ENCODE measurements around the gene S100A2. TPM values are rescaled to one million over a fixed set of nuclear protein-coding genes. Genes with fewer than 3 reads are reported as not detected.
"Not testable (repeated sequence)": the region's sequence is repeated elsewhere in the genome, so short reads cannot be mapped to it uniquely, and the experiment has no call there.

Gene S100A2
- total RNA-seq, 1 donor from 2014 or later: 1,251 TPM

- Histone ChIP-seq H3K4me3 (ENCODE audit: low read depth, low read length) (no peak overlapping the region), H3K27me3 (ENCODE audit: control insufficient read depth, insufficient read depth, low read length) (no peaks in the 10 kb centered on the region), H3K36me3 (ENCODE audit: control insufficient read depth, insufficient read depth, low read length) (no peaks in the 10 kb centered on the region)
- no peak for TF ChIP-seq CTCF (IDR thresholded peaks at IDR 0.05; ENCODE audit: insufficient read depth, low read length, severe bottlenecking)
- DNase-seq (ENCODE audit: low read depth) (no peak), FAIRE-seq (no peak)
Measured at GRCh38 chr1:153587314-153587713, 21.7 kb upstream of the S100A2 start.

GRCh38 chr1:153586347-153586746 lies 20.7 kb upstream of the S100A2 start:
- Histone ChIP-seq H3K36me3 (ENCODE audit: control insufficient read depth, insufficient read depth, low read length) (no peaks in the 10 kb centered on the region), H3K4me3 (ENCODE audit: low read depth, low read length) (no peak overlapping the region), H3K27me3 (ENCODE audit: control insufficient read depth, insufficient read depth, low read length) (no peaks in the 10 kb centered on the region)
- FAIRE-seq (no peak), DNase-seq (ENCODE audit: low read depth) (no peak)
- TF ChIP-seq CTCF (IDR thresholded peaks at IDR 0.05; ENCODE audit: insufficient read depth, low read length, severe bottlenecking): no peak

GRCh38 chr1:153585006-153585405 lies 19.4 kb upstream of the S100A2 start:
- TF ChIP-seq CTCF (IDR thresholded peaks at IDR 0.05; ENCODE audit: insufficient read depth, low read length, severe bottlenecking): no peak
- Histone ChIP-seq H3K4me3 (ENCODE audit: low read depth, low read length) (no peak overlapping the region), H3K27me3 (ENCODE audit: control insufficient read depth, insufficient read depth, low read length) (no peaks in the 10 kb centered on the region), H3K36me3 (ENCODE audit: control insufficient read depth, insufficient read depth, low read length) (no peaks in the 10 kb centered on the region)
- FAIRE-seq: no peak
- no peak for DNase-seq (ENCODE audit: low read depth)

GRCh38 chr1:153583976-153584375 lies 18.3 kb upstream of the S100A2 start:
- FAIRE-seq: no peak
- H3K27me3 ChIP-seq (ENCODE audit: control insufficient read depth, insufficient read depth, low read length): no peaks in the 10 kb centered on the region

GRCh38 chr1:153583514-153583913 lies 17.9 kb upstream of the S100A2 start:
- not testable (repeated sequence) for H3K36me3 ChIP-seq (ENCODE audit: control insufficient read depth, insufficient read depth, low read length); H3K27me3 ChIP-seq (ENCODE audit: control insufficient read depth, insufficient read depth, low read length); DNase-seq (ENCODE audit: low read depth); FAIRE-seq; H3K4me3 ChIP-seq (ENCODE audit: low read depth, low read length)

More at GRCh38 chr1:153583976-153584375, 18.3 kb upstream of the S100A2 start:
- Histone ChIP-seq H3K36me3 (ENCODE audit: control insufficient read depth, insufficient read depth, low read length) (no peaks in the 10 kb centered on the region), H3K4me3 (ENCODE audit: low read depth, low read length) (no peak overlapping the region)
- no peak for TF ChIP-seq CTCF (IDR thresholded peaks at IDR 0.05; ENCODE audit: insufficient read depth, low read length, severe bottlenecking)
- no peak for DNase-seq (ENCODE audit: low read depth)

- H3K4me3 ChIP-seq (ENCODE audit: low read depth, low read length); FAIRE-seq; H3K27me3 ChIP-seq (ENCODE audit: control insufficient read depth, insufficient read depth, low read length); DNase-seq (ENCODE audit: low read depth); H3K36me3 ChIP-seq (ENCODE audit: control insufficient read depth, insufficient read depth, low read length): not testable (repeated sequence)
Measured at GRCh38 chr1:153582836-153583235, 17.2 kb upstream of the S100A2 start.

- no peak for TF ChIP-seq CTCF (IDR thresholded peaks at IDR 0.05; ENCODE audit: insufficient read depth, low read length, severe bottlenecking)
- FAIRE-seq (no peak), DNase-seq (ENCODE audit: low read depth) (no peak)
- Histone ChIP-seq H3K36me3 (ENCODE audit: control insufficient read depth, insufficient read depth, low read length) (no peaks in the 10 kb centered on the region), H3K27me3 (ENCODE audit: control insufficient read depth, insufficient read depth, low read length) (no peaks in the 10 kb centered on the region), H3K4me3 (ENCODE audit: low read depth, low read length) (no peak overlapping the region)
Measured at GRCh38 chr1:153578936-153579335, 13.3 kb upstream of the S100A2 start.
